Kidney capillary endothelial cell (primary cell): ENCODE results near the gene RAPGEF5.
A peak's percentile ranks its signal among the peaks of the same experiment; 100 is the strongest.

ENCODE experiments used
- DNase-seq: peaks from one replicate; pipeline ENCODE4 v3.0.0-alpha.2; 2018; ENCODE audit warnings: low spot score

RAPGEF5 gene

DNA sequence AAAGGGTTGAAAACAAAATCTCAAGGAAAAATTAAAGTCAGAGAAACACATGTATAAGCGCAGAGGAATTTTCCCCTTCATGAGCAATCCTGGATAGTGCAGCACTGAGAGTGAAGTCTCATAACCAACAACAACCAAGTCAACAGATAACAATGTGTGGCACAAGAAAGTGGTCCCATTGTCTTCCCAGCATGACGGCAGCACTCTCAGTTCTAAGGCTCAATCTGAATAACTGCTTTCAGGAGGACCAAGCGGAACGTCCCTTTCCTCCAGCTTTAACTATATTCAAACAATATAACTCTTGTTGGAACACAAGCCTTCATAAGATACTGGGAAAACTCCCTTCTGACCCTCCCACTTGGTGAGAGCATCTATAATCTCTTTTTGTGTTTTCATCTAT lies 137.9 kb downstream of the RAPGEF5 start:
- peak; percentile 70 for DNase-seq

GRCh38 chr7:22216832-22217475 lies 140.0 kb downstream of the RAPGEF5 start:
- no peak for DNase-seq

DNA sequence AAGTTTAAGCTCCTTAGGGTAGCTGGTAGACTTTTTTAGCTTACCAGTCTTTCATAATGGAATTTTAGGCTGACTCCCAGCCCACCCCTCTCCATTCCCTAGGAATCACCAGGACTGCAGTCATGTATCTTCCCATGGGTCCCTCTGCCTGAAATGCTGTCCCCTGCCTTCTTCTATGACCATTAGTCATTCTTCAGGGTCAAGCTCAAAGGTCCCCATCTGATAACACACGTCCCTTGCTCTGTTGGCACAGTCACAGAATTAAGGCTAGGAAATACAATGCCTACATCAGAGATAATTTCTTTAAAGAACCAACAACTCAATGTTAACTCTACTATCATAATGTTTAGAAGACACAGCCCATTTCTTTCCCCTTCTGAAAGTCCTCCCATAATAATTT lies 140.6 kb downstream of the RAPGEF5 start:
- DNase-seq, result no peak

DNA sequence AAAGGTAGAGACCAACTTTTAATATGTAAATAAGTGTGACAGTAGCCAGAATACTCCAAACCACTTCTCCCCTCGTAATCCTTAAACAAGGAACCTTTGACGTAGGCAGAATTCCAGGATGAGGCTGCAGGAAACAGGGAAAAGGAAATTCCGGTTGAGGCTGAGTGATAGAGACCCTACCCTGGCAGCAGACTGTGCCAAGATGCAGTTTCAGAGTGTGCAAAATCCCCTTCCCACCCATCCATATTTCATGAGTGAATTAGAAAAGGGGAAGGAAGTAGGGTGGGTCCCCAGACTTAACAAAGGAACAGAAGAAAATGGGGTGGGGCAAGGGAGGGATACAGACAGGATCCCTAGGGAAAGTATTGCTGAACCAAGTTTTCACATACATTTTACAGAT lies 143.0 kb downstream of the RAPGEF5 start:
- DNase-seq, result peak; percentile 73

DNA sequence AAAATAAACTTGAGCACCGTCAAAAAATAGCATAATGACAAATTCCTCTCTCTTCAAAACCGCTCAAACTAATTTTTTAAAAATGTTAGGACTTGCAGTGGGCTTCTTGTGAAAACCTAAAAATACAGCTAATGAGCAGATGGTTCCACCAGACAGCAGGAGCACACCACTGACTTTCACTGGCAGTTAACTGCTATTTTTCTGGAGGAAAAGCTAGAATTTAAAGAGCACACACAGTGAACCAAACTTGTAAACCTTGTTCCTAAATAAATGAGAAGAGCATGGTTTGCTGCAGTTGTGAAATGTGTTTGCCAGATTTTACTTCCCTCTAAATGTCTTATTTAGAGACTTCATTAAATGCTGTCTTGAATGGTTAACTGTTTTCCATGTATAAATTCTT lies 143.9 kb downstream of the RAPGEF5 start:
- no peak for DNase-seq

GRCh38 chr7:22210967-22211366 lies 146.0 kb downstream of the RAPGEF5 start:
- no peak for DNase-seq

GRCh38 chr7:22210355-22210754 lies 146.6 kb downstream of the RAPGEF5 start:
- no peak for DNase-seq

- no peak for DNase-seq
These were observed 148.2 kb downstream of the RAPGEF5 start for GRCh38 chr7:22208799-22209198.

- DNase-seq, result no peak
These were observed 149.2 kb downstream of the RAPGEF5 start for GRCh38 chr7:22207724-22208225.

- no peak for DNase-seq
These were observed 151.3 kb downstream of the RAPGEF5 start for GRCh38 chr7:22205631-22206030.

GRCh38 chr7:22204312-22204711 lies 152.6 kb downstream of the RAPGEF5 start:
- no peak for DNase-seq

DNA sequence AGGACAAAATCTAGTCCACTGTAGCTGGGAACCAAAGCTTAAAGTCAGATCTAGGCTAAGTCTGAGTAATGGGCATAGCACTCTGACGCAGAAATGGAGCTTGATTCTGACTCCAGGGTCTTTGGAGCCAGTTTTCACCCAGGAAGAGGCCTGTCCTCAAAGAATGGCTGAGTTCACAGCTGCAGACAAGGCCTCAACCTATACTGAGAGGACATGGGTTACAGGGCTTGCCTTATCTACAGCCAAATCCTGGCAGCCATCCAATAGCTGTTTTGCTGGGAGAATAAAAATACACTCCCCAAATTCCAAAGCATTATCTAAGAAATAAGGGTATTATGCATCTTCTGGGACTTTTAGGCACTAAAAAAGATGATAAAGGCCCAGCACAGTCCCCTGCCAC lies 154.8 kb downstream of the RAPGEF5 start:
- no peak for DNase-seq

DNA sequence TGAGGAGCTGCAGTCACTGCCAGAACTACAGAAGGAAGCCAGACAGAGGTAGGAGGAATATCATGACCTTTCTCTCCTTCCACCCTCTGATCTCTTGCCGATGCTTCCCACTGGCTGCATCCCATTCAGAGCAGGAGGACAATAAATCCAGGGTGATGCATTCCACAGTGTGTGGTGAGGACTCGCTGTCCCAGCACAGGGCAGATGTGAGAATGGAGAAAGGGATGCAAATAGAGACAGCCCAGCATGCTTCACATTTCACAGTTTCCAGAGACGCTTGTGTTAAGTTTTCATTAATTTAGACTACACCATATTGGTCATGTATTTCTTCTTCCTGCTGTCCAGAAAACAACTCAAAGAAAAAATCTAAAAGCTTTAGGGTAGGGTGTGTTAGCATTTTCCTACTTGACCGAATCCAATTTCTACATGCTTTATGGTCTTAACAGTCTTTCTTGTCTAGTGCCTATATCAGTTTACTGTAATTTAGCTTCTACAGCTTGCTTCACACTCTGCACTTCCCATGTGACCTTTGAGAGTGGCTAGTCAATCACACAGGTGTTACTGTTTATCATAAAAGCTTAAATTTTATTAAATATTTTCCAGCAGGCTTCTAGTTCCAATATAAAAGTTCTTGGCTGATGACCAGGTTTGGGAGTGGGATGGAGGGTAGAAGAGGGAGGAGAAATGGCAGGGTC lies 155.6 kb downstream of the RAPGEF5 start:
- DNase-seq, result no peak

GRCh38 chr7:22200777-22201176 lies 156.2 kb downstream of the RAPGEF5 start:
- DNase-seq, result no peak

DNA sequence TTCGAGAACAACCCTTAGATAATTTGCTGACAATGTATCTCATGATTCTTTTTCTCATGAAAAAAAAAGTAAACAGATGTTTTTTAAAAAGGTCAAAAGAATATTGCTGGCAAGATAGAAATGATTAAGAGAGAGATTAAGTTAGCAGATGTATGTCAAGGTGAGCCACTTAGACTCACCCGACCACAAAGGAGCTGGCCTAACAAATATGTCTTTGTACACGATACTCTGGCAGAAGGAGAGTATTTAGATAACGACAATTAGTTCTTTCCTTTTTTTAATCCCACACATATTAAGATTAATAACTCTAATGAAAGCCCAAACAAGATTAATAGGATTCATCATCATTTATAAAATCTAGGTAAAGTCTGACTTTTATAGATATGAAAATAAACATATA lies 156.7 kb downstream of the RAPGEF5 start:
- no peak for DNase-seq

- DNase-seq, result no peak
These were observed 159.6 kb downstream of the RAPGEF5 start for GRCh38 chr7:22197376-22197775.

GRCh38 chr7:22196429-22196828 lies 160.5 kb downstream of the RAPGEF5 start:
- DNase-seq, result no peak

- DNase-seq, result no peak
These were observed 161.4 kb downstream of the RAPGEF5 start for GRCh38 chr7:22195397-22196172.

DNA sequence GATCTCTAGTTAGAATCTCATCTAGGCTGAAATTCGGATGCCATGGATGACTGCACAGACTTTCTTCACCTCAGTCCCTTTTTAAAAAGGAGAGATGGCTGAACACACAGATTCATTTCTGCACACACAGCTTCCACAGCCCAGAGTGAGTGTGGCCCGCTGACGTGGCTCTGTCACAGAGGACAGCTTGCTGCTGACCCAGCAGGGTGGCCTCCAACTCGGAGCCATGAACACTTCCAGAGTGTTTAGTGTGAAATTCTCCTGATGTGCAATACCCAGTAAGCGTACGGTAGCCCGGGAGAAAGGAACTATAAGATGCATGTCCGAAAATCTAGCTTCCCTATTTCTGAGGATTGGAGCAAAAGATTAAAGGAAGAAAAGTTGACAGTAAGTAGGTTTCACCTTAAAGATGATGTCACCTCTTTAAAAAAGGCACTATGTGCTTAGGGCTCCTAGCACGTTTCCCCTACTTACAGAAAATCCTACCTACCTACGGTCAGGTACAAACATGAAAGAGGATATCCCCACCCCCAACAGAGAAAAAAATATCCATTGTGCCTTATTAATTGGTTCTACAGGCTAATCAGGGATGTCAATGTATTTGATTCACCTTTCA lies 162.2 kb downstream of the RAPGEF5 start:
- no peak for DNase-seq

DNA sequence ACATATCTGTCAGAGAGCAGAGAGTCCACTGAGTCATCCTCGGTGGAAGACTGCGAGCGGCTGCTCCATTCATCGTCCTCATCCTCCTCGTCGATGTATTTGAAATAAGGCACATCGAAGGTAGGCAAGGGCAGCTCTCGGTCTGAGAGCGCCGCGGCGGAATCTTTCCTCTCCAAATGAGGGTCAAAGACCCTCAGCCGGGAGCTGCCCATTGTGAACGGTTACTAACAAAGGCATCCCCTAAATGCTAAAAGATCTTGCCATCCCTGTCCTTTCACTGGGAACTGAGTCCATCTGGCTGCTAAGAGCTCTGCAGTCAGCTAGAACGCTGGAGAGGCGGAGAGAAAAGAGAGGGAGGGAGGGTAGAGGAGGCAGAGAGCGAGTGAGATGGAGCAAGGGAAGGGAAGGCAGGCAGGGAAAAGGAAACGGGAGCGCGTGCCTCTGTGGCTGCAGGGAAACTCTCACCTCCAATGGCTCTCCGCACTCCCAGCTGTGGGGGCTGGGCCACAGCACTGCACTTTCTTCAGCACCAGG lies 163.4 kb downstream of the RAPGEF5 start:
- no peak for DNase-seq

DNA sequence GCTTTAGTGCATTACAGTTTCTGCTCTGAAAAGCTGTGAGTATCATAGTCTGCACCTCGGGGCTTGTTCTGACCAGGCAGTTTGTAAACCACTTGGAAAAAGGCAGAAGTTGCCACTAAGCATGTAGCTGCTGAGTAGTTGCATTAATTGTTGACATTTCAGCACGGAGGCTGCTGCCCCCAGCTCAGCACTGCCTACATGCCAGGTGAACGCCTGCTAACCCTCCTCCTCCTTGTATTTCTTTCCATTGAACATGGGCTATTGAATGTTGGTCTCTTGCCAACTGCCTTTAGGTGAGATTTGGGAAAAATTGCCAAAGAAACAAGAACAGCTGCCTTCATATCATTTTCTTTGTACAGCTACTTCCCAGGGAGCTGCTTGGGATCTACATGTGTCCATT lies 164.2 kb downstream of the RAPGEF5 start:
- no peak for DNase-seq

GRCh38 chr7:22190736-22191135 lies 166.2 kb downstream of the RAPGEF5 start:
- DNase-seq, result no peak
